ENCODE data around the gene CBL. TPM values are rescaled to one million over a fixed set of nuclear protein-coding genes. Genes with fewer than 3 reads are reported as not detected.

Gene CBL
- total RNA-seq, 2 donors from 2014 or later: 10.8 to 16.4 TPM

DNA sequence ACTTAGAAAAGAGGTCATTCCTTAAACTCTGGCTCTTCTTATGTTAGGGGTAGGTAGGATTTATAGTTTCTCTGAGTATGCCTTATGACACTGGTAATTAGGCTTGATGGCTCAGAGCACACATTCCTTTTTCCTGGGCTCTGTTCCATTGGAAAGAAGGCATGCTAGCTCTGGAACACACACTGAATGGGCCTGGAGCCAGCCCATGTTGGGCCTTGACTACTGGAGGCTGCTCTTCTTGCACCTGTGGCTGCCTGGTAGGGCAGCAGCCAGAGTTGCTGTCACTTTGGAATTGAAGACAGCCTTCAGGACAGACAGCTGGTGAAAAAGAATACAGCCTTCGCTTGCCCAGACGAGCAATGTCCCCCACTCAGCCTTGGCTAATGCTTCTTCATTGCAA, 92.6 kb downstream of the CBL start:
- Histone ChIP-seq H3K4me3 (no peak overlapping the region), H3K36me3 (peaks cover 5% of the 10 kb centered on the region), H3K27ac (no peak overlapping the region), H3K9ac (ENCODE audit: low read depth in 2 of 2, low read length in 2 of 2) (no peak overlapping the region), H3K4me1 (no peaks in the 10 kb centered on the region), H3K27me3 (no peaks in the 10 kb centered on the region), H3K9me3 (no peaks in the 10 kb centered on the region)
- TF ChIP-seq CTCF (IDR thresholded peaks at IDR 0.05): no peak
- no peak for DNase-seq
- intact Hi-C loops (cut with DNase I): no loop called here

DNA sequence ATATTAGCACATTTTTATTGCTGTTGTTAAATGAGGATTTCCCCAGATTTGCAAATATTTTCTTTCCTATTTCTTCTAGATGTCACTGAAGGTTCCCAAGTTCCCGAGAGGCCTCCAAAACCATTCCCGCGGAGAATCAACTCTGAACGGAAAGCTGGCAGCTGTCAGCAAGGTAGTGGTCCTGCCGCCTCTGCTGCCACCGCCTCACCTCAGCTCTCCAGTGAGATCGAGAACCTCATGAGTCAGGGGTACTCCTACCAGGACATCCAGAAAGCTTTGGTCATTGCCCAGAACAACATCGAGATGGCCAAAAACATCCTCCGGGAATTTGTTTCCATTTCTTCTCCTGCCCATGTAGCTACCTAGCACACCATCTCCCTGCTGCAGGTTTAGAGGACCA, 93.3 kb downstream of the CBL start:
- Histone ChIP-seq H3K27me3 (no peaks in the 10 kb centered on the region), H3K9me3 (no peaks in the 10 kb centered on the region), H3K36me3 (peaks cover 5% of the 10 kb centered on the region), H3K4me3 (no peak overlapping the region), H3K27ac (no peak overlapping the region), H3K4me1 (no peaks in the 10 kb centered on the region), H3K9ac (ENCODE audit: low read depth in 2 of 2, low read length in 2 of 2) (no peak overlapping the region)
- no peak for DNase-seq
- TF ChIP-seq CTCF (IDR thresholded peaks at IDR 0.05): no peak
- intact Hi-C loops (cut with DNase I): no loop called here

DNA sequence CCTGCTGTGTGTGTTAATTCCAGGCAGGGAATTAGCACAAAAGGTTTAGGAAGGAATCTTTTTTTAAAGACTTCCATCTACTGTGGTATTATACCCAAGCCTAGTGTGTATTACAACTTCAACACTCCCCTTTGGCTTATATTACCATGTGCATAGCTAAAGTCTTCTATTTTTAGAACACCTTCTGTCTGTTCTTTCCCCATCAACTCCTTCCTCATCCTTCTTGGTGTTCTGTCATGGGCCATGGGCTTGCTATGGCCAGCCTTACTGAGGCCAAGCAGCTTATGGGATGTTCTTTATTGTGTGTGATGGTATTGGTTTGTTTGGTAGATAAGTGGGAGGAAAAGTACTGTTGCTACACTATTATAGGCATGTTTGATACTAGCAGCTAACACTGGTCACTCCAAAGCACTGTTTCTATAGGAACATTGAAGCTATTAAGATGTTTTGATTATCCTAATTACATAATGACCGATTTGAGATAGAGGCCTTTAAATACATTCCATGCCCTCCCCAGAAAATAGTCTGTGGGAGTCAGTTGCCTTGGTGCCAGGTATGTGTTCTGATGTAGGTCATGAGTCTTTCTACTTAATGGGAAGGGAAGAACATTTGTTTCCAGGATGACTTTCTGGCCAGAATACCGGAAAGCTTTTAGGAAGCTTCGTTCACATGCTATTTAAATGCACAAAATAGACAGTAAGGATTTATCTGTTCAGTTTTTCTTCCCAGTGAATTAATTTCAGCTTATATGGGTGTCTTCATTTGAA, 94.2 kb downstream of the CBL start:
- no peak for DNase-seq
- no peak overlapping the region for H3K27ac ChIP-seq
- TF ChIP-seq CTCF (IDR thresholded peaks at IDR 0.05): no peak
- intact Hi-C loops (cut with DNase I): no loop called here
- H3K4me1 ChIP-seq: no peaks in the 10 kb centered on the region
- peaks cover 5% of the 10 kb centered on the region for H3K36me3 ChIP-seq
- H3K9me3 ChIP-seq: no peaks in the 10 kb centered on the region
- H3K4me3 ChIP-seq: no peak overlapping the region
- H3K9ac ChIP-seq (ENCODE audit: low read depth in 2 of 2, low read length in 2 of 2): no peak overlapping the region
- no peaks in the 10 kb centered on the region for H3K27me3 ChIP-seq

- Histone ChIP-seq H3K4me3 (no peak overlapping the region), H3K9me3 (no peaks in the 10 kb centered on the region), H3K4me1 (no peaks in the 10 kb centered on the region), H3K27ac (no peak overlapping the region), H3K27me3 (no peaks in the 10 kb centered on the region), H3K36me3 (peaks cover 5% of the 10 kb centered on the region), H3K9ac (ENCODE audit: low read depth in 2 of 2, low read length in 2 of 2) (no peak overlapping the region)
- no peak for TF ChIP-seq CTCF (IDR thresholded peaks at IDR 0.05)
- intact Hi-C loops (cut with DNase I): no loop called here
- no peak for DNase-seq
Observed at GRCh38 chr11:119303227-119303718, 97.1 kb downstream of the CBL start.

GRCh38 chr11:119305556-119306372, 99.6 kb downstream of the CBL start:
- no peak overlapping the region for H3K4me3 ChIP-seq
- intact Hi-C loops (cut with DNase I): no loop called here
- no peak overlapping the region for H3K9ac ChIP-seq (ENCODE audit: low read depth in 2 of 2, low read length in 2 of 2)
- TF ChIP-seq CTCF (IDR thresholded peaks at IDR 0.05): no peak
- no peaks in the 10 kb centered on the region for H3K4me1 ChIP-seq
- H3K36me3 ChIP-seq: no peaks in the 10 kb centered on the region
- H3K27ac ChIP-seq: no peak overlapping the region
- no peak for DNase-seq
- H3K27me3 ChIP-seq: no peaks in the 10 kb centered on the region
- H3K9me3 ChIP-seq: no peaks in the 10 kb centered on the region
